ENCODE results near the gene CD163L1.

Gene CD163L1

GRCh38 chr12:7404275-7404674 lies 39.7 kb downstream of the CD163L1 start:
- DNase-seq (ENCODE audit: low read depth), result no peak
- TF ChIP-seq CTCF (IDR thresholded peaks at IDR 0.05; ENCODE audit: low read depth, low read length, missing control alignments), result no peak
- H3K4me3 ChIP-seq (ENCODE audit: low read depth, low read length), result no peak overlapping the region

- no peak overlapping the region for H3K4me3 ChIP-seq (ENCODE audit: low read depth, low read length)
- TF ChIP-seq CTCF (IDR thresholded peaks at IDR 0.05; ENCODE audit: low read depth, low read length, missing control alignments), result no peak
- no peak for DNase-seq (ENCODE audit: low read depth)
These were observed 40.5 kb downstream of the CD163L1 start for GRCh38 chr12:7403466-7403865.

- TF ChIP-seq CTCF (IDR thresholded peaks at IDR 0.05; ENCODE audit: low read depth, low read length, missing control alignments), result no peak
- DNase-seq (ENCODE audit: low read depth), result no peak
- no peak overlapping the region for H3K4me3 ChIP-seq (ENCODE audit: low read depth, low read length)
These were observed 44.9 kb downstream of the CD163L1 start for GRCh38 chr12:7399089-7399488.

- no peak for TF ChIP-seq CTCF (IDR thresholded peaks at IDR 0.05; ENCODE audit: low read depth, low read length, missing control alignments)
- no peak for DNase-seq (ENCODE audit: low read depth)
- H3K4me3 ChIP-seq (ENCODE audit: low read depth, low read length), result no peak overlapping the region
These were observed 47.5 kb downstream of the CD163L1 start for GRCh38 chr12:7396418-7396817.

GRCh38 chr12:7395950-7396349 lies 48.0 kb downstream of the CD163L1 start:
- no peak overlapping the region for H3K4me3 ChIP-seq (ENCODE audit: low read depth, low read length)
- no peak for DNase-seq (ENCODE audit: low read depth)
- TF ChIP-seq CTCF (IDR thresholded peaks at IDR 0.05; ENCODE audit: low read depth, low read length, missing control alignments), result no peak

- TF ChIP-seq CTCF (IDR thresholded peaks at IDR 0.05; ENCODE audit: low read depth, low read length, missing control alignments), result no peak
- DNase-seq (ENCODE audit: low read depth), result no peak
- no peak overlapping the region for H3K4me3 ChIP-seq (ENCODE audit: low read depth, low read length)
These were observed 56.7 kb downstream of the CD163L1 start for GRCh38 chr12:7387289-7387688.

GRCh38 chr12:7383157-7383556 lies 60.8 kb downstream of the CD163L1 start:
- no peak for DNase-seq (ENCODE audit: low read depth)
- H3K4me3 ChIP-seq (ENCODE audit: low read depth, low read length), result no peak overlapping the region

More at GRCh38 chr12:7383157-7383556, 60.8 kb downstream of the CD163L1 start:
- no peak for TF ChIP-seq CTCF (IDR thresholded peaks at IDR 0.05; ENCODE audit: low read depth, low read length, missing control alignments)

Data from GM12864 (cell line).